ENCODE measurements around the gene TRMT61A.
A peak's percentile ranks its signal among the peaks of the same experiment; 100 is the strongest.
"Not testable (repeated sequence)": the region's sequence is repeated elsewhere in the genome, so short reads cannot be mapped to it uniquely, and the experiment has no call there.

Gene TRMT61A

GRCh38 chr14:103509864-103510723 is 18.9 kb upstream of the TRMT61A start:
- no peak for DNase-seq

DNA sequence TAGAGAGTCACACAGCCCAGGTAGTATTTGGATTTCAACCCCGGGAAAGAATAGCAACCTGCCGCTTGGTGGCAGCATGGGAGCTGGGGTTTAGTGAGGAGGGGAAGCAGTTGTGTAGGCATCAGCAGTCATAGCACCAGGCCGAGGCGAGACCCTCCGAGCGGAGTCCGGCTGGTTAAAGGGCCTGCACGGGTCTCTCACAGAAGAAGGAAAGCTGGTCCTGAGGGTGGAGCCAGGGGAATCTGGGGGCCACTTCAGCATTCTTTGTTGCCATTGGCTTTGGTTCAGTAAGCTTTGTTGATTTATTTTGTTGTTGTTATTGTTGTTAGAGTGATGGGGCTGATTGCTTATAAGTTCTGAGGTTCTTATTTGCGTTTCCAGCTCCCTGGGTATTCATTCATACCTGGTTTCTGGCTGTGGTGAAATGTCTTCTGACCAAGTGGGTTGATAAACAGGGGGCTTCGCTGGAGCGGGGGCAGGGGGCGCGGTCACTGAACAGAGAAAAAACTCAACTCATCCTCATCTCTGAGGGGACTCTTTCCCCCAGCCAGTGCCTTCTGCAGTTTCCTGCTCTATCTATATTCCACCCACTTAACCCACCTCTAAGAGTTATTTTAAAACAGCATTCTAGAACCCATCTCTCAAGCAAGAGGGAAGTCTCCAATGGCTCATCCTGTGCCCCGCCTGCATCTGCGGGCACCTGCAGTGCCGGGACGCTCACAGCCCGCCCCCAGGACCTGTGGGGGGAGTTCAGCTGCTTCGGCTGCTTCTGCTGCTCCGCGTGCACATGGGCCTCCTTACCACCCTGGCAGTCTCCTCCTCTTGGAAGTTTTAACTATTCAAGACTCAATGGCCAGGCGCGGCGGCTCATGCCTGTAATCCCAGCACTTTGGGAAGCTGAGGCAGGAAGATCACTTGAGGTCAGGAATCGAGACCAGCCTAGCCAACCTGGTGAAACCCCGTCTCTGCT is 18.0 kb upstream of the TRMT61A start:
- DNase-seq = no peak

- DNase-seq = not testable (repeated sequence)
These were observed 16.8 kb upstream of the TRMT61A start for GRCh38 chr14:103512180-103512579.

DNA sequence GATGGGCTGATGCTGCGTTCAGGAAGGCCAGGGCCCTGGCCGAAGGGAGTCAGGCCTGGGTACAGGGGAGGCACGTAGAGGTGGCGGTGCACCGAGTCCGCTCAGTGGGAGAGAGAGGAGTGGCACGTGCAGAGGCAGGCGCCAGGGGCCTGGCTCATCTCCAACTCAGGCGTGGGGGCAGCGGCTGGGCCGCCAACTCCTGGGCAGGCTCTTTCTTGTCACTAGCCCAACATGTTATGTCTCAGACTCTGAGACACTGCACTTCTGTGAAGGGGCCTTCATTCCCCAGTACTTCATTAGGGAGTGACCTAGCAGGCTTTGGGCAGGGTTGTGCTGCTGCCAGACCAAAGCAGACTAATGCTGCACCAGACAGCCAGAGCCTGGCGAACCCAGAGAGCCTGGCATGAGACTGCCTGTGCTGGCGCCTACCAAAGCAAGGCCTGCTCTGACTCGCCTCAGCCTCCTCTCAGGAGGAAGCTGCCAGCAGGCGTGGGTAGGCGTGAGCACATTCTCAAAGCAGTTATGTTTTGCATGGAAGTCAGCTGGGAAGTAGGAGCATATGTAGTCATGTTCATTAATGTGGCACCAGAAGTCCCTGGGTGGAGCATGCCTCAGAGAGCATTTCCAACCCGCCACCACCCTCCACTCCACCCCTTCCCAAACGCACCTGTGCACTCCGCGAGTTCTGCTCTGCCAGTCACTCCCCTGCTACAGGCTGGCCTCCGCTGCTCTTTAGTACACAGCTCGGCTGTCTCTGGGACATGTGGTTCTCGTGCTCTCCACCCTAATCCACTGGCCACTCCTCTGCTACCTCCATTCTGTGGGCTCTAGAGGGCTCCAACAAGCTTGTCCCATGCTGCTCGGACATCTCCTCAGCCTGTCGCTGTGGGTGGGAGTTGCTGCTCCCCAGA is 16.0 kb upstream of the TRMT61A start:
- no peak for DNase-seq

DNA sequence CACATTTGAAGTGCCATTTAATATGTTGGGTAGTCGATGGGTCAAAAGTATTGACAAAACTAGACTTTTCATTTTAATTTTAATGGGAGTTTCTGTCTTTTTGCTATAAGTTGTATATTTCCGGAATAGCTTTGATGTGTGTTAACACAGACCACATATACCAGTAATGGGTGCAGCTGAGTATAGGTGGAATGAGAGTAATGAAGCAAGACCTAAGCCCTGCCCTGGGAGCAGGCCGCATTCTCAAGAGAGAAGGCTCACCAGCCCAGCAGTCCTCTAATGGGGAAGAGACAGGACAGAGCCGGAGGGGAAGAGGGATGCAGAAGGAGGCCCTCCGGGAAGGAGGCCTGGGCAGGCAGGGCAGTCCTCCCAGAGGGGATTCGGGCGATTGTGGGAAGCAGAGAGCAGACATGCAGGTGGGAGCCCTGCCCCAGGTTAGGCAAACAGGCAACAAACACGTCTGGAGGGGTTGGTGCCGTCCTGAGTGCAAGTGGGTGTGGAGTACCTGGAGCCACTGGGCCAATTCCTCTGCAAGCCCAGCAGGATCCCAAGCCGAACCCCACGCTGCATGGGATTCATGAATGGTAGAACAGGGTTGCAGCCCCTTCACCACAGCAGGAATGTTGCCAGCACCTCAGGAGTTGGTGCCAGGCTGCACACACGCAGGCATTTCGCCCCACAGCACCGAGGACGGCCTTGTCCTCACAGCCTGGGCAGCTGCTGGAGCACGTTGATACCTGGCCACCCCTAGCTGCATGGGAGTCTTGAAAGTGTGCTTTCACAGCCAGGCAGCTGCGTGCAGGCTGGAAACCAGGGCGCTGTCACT is 14.2 kb upstream of the TRMT61A start:
- DNase-seq = no peak

DNA sequence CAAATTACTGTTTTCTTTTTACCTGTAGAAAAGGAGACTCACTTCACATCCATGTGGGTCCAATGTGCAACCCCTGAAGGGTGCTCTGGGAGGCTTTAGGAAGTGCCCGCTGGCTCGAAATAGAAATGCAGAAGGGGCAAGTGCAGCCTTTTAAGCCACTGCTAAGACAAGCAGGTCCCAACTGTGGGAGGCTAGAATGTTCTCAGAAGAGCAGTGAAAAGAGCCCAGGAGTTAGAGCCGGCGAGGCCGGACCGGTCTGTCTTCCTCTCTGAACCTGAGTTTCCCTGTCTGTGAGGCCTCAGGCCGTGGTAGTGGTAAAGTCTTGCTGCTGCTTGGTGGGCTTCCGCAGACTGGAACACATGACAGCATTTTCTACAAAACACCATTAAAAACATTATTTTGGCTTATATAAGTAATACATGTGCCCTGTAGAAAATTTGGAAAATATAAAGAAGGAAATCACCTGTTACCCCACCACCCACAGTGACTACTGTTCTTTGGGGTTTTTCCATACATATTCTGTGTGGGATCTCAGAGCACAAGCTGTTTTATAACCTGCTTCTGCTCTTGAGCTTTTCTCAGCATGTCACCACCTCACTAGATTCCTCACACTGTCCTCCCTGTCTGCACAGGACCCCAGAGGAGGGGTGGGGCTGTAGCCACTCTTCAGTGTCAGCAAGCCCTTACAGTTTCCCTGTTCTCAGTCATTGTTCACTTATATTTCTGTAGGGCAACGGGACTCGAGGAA is 12.4 kb upstream of the TRMT61A start:
- no peak for DNase-seq

DNA sequence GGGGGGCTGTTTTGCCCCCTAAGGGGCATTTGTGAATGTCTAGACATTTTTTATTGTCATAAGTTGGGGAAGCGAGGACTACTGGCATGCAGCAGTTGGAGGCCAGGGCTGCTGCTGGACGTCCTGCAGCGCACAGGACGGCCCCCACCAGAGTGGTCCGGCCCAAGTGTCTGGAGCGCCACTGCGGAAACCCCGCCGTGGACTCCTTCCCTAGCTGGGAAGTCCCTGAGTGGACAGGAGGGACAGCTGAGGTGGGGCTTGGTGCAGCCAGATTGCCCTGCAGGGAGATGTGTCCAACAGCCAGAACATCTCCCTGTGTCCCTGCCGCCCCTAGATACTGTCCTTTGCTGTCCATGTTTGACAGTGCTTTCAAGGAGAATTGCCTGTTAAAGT is 11.8 kb upstream of the TRMT61A start:
- DNase-seq = no peak

- DNase-seq = no peak
These were observed 11.1 kb upstream of the TRMT61A start for GRCh38 chr14:103517721-103518421.

DNA sequence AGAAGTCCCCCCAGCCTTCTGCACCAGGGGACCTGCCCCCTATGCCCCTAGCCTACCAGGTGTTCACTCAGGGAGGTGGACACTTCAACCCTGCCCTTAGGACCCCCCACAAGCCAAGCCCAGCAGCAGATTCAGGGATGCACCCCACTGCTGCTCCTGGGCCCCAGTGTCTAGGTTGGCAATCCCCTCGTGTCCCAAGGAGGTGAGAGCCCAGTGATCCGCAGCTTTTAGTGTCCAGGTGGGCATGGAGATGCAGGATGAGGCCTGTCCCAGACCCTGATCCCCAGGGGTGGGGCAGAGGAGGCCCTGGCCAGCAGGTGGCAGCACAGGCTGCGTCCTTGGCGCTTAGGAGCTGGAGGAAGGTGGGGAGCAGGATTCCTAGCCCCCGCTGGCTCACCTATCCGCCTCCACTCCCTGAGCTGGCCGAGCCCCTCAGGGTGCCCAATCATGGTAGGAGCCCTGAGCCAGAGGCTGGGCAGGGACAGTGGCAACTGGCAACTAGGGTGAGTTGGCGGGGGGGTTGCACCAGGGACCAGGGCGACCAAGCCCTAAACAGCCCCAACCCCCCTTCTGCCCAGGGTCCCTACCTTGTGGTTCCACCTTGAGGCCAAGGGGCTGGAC is 10.5 kb upstream of the TRMT61A start:
- peak in 1 of 2 experiments; percentile 25 for DNase-seq

DNA sequence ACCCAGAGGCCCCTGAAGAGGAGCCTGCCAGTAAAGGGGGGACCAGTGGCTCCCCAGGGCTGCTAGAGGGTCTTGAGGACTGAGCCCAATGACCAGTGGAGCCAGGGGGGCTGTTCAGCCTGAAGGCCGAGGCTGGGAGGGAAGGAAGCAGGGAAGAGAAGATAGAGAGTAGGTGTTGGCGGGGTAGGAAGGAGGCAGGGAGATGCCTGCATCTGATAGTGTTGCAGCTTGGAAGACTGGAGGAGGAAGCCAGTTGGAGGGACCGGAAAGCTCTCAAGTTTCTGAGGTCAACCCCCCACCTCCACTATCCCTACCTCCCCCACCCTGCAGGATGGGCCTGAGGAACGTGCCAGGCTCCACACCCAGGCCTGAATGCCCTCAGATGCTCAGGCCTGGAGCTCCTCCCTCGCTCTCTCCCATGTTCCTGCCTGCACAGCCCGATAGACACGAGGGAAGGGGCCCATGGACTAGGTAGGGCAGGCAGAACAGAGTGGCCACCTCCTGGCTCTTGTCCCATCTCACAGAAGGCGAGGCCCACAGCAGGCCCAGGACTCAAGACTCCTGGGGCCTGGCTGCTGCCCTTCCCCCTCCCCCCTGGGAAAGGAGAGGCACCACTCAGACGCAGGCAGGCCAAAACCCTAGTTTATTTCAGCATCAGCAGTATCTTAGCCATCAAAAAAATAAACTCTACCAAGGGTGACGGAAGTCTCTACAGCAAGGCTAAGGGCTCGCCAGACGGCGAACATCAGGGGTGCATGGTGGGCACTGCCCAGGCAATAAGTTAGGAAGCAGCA is 9.8 kb upstream of the TRMT61A start:
- DNase-seq = peak in 1 of 2 experiments; percentile 44

DNA sequence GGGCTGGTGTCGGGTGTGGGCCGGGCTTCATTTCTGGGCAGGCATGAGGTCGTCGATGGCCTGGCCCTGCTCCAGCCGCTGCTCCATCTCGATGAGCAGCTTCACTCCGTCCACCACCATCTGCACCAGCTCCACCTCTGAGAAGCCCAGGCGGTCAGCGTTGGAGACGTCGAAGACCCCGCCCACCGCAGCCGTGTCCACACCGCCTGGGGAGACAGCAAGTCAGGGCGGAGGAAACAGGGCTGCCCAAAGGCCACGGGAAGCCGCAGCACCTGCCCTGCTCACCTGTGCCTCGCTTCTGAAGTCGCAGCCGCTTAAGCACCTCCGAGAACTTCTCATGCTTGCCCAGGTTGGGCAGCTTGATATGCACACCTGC is 9.2 kb upstream of the TRMT61A start:
- no peak for DNase-seq

- DNase-seq = no peak
These were observed 8.7 kb upstream of the TRMT61A start for GRCh38 chr14:103520269-103520656.

- DNase-seq = peak; percentile 63 to 76
These were observed 8.1 kb upstream of the TRMT61A start for GRCh38 chr14:103520657-103521437.

GRCh38 chr14:103521438-103521950 is 7.5 kb upstream of the TRMT61A start:
- no peak for DNase-seq

- peak in 1 of 2 experiments; percentile 22 for DNase-seq
These were observed 6.9 kb upstream of the TRMT61A start for GRCh38 chr14:103521951-103522563.

DNA sequence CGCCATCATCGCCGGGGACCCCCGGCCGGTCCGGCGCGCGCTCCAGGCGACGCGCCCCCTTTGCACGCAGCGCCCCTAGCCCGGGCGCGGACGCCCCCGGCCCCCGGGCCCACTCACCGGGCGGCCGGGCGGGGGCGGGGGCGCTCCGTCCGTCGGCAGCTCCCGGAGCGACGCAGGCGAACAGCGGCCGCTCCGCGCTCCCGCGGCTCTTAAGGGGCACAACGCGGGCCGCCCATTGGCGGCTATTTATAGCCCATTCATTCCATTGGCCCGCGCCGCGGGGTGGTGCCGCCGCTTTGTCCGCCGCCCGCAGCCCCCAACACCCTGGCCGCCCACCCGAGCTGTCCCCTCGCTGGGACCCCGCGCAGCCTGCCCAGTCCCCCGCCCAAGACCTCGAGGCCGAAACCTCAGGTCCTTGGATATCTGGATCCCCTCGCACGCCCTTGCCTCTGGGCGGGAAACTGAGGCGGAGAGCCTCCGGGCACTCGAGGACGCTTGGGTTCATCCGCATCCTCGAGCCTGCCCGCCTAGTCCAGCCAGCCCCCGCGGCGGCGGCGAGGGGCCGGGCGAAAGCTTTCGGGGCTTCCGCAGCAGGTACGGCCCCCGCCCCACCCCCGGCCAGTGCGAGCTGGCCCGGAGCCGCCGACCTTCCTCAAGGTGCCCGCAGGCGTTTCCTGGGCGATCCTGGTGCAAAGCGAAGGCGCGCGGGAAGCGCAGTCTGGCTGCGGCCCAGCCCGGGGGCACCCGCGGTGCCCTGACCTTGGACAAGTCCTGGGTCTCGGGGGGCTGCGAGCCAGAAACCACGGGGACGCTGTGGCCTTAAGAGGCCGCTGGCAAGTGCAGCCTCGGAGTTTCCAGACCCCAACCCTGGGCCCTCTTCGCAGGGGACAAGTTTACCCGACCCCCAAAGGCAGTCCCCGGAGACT is 6.1 kb upstream of the TRMT61A start, which contains the start of gene CKB:
Gene CKB, minus strand, starts transcription at position 182 of the 926 bp plus-strand sequence. CDS start 337 bp downstream, outside the sequence.
- DNase-seq = peak in 1 of 2 experiments; percentile 65

All from SW 1271 (cell line).